ENCODE results near the gene ERC2. TPM values are rescaled to one million over a fixed set of nuclear protein-coding genes. Genes with fewer than 3 reads are reported as not detected.

The ERC2 gene
- total and polyA plus RNA-seq, 7 donors, result 0.52 to 5.7 (median 1.2) TPM; not detected in 2

DNA sequence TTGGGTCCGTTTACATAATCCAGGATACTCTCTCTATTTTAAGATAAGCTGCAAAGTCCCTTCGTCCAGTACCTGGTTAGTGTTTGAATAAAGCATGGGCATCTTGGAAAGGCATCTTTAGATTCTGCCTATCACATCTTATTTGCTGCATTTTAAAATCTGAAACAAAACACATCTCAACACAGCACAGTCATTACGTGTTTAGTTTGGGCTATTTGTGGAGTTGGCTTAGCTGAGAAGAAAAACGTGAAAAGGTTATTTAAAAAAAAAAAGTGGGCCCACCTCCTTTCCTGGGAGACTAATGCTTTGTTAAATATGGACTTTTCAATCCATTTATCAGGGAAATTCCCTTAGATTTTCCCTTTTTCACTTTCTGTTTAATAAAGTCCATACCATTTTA, 806.7 kb downstream of the ERC2 start:
- WGBS, 2 donors, result 75 to 79% methylated on average over 4 of the region's 4 CpGs
- H3K9me3 ChIP-seq, result no peaks in the 10 kb centered on the region
- no peak for TF ChIP-seq POLR2A (IDR thresholded peaks at IDR 0.05)
- TF ChIP-seq, protein P1, sequence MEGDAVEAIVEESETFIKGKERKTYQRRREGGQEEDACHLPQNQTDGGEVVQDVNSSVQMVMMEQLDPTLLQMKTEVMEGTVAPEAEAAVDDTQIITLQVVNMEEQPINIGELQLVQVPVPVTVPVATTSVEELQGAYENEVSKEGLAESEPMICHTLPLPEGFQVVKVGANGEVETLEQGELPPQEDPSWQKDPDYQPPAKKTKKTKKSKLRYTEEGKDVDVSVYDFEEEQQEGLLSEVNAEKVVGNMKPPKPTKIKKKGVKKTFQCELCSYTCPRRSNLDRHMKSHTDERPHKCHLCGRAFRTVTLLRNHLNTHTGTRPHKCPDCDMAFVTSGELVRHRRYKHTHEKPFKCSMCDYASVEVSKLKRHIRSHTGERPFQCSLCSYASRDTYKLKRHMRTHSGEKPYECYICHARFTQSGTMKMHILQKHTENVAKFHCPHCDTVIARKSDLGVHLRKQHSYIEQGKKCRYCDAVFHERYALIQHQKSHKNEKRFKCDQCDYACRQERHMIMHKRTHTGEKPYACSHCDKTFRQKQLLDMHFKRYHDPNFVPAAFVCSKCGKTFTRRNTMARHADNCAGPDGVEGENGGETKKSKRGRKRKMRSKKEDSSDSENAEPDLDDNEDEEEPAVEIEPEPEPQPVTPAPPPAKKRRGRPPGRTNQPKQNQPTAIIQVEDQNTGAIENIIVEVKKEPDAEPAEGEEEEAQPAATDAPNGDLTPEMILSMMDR (IDR thresholded peaks at IDR 0.05), result no peak
- no peak for TF ChIP-seq POLR2AphosphoS5 (IDR thresholded peaks at IDR 0.05)
- TF ChIP-seq EP300 (IDR thresholded peaks at IDR 0.05), result no peak
- no peak for DNase-seq
- no peak overlapping the region for H3K27ac ChIP-seq
- no peaks in the 10 kb centered on the region for H3K27me3 ChIP-seq
- intact Hi-C loops (cut with DNase I), result no loop called here
- no peaks in the 10 kb centered on the region for H3K36me3 ChIP-seq
- H3K4me1 ChIP-seq, result no peaks in the 10 kb centered on the region
- no peak overlapping the region for H3K4me3 ChIP-seq

DNA sequence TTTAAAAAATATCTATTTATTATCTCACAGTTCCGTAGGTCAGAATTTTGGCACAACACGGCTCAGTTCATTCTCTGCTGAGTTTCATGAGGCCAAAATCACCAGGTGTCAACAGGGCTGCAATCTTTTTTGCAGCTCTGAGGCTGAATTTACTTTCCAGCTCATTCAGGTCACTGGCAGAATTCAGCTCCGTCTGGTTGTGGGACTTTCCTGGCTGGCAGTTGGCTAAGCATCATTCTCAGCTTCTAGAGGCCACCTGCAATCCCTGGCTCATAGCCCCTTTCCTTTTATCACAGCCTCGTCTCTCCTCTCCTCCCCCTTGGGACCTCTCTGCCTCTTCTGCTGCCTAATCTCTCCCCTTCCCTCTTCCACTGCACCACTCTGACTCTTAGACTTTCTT, 807.1 kb downstream of the ERC2 start:
- Histone ChIP-seq H3K27ac (no peak overlapping the region), H3K36me3 (no peaks in the 10 kb centered on the region), H3K27me3 (no peaks in the 10 kb centered on the region), H3K4me3 (no peak overlapping the region), H3K4me1 (no peaks in the 10 kb centered on the region), H3K9me3 (no peaks in the 10 kb centered on the region)
- TF ChIP-seq POLR2AphosphoS5 (IDR thresholded peaks at IDR 0.05) (no peak), EP300 (IDR thresholded peaks at IDR 0.05) (no peak), POLR2A (IDR thresholded peaks at IDR 0.05) (no peak)
- TF ChIP-seq, protein P1 (IDR thresholded peaks at IDR 0.05), result no peak
- no peak for DNase-seq
- 21 to 60% methylated on average over 4 of the region's 4 CpGs for WGBS, 2 donors
- intact Hi-C loops (cut with DNase I), result no loop called here

DNA sequence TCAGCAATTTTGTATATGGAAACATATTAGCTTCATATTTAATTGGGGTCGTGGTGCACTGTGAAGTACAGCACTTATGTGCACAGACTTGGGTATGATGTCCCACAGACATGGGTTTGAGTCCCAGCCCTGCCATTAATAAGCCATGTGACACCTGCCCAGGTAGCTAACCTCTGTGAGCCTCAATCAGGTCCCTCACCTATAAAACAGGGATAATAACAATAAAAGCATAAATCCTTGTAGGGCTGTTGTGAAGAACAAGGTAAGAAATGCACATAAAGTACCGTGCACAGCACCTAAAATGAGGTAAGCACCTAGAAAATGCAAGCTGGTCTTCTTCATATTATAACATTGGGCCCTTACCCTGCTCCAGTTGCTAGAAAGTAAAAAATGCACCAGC, 807.6 kb downstream of the ERC2 start:
- no peaks in the 10 kb centered on the region for H3K4me1 ChIP-seq
- WGBS, 2 donors, result 24 to 70% methylated on average over 2 of the region's 2 CpGs
- H3K4me3 ChIP-seq, result no peak overlapping the region
- no peaks in the 10 kb centered on the region for H3K27me3 ChIP-seq
- no peaks in the 10 kb centered on the region for H3K36me3 ChIP-seq
- no peak for TF ChIP-seq POLR2A (IDR thresholded peaks at IDR 0.05)
- no peak for TF ChIP-seq EP300 (IDR thresholded peaks at IDR 0.05)
- TF ChIP-seq, protein P1 (IDR thresholded peaks at IDR 0.05), result no peak
- no peak for TF ChIP-seq POLR2AphosphoS5 (IDR thresholded peaks at IDR 0.05)
- DNase-seq, result no peak
- intact Hi-C loops (cut with DNase I), result no loop called here
- H3K27ac ChIP-seq, result no peak overlapping the region
- H3K9me3 ChIP-seq, result no peaks in the 10 kb centered on the region

DNA sequence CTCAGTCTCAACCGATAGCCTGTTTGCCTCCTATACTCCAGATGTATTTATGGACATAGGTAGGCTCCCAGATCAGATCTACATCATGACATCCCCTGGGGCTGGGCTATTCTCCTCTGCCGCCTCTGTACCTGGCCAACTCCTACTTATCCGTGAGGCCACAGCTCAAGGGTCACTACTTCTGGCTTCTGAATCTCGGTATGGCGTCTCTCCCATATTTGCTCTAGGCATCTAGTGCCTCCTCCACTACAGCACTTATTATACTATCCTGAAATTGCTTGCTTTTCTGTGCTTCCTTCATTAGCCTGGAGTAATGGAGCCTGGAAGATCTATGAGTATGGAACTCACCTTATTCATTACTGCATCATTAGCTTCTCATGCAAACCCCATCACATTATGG, 808.6 kb downstream of the ERC2 start:
- Histone ChIP-seq H3K27me3 (no peaks in the 10 kb centered on the region), H3K27ac (no peak overlapping the region), H3K36me3 (no peaks in the 10 kb centered on the region), H3K4me3 (no peak overlapping the region), H3K4me1 (no peaks in the 10 kb centered on the region), H3K9me3 (no peaks in the 10 kb centered on the region)
- no peak for DNase-seq
- WGBS, 2 donors, result 71 to 93% methylated on average over 5 of the region's 5 CpGs
- intact Hi-C loops (cut with DNase I), result no loop called here
- no peak for TF ChIP-seq POLR2AphosphoS5 (IDR thresholded peaks at IDR 0.05)
- TF ChIP-seq, protein P1 (IDR thresholded peaks at IDR 0.05), result no peak
